PFSK-1 (cell line): Measurements from ENCODE around the gene SCUBE3.

Experiments
- FOXP2 ChIP-seq: optimal IDR thresholded peaks from 2 replicates; pipeline ENCODE3; 2011; ENCODE audit warnings: borderline replicate concordance, control low read depth, inconsistent platforms; ENCODE audit not compliant: insufficient read depth; ENCODE audit errors: extremely low read length, extremely low read depth
- POLR2AphosphoS5 ChIP-seq: IDR thresholded peaks from 2 replicates; pipeline ENCODE4 v1.6.1; 2012; ENCODE audit warnings: low read depth, mild to moderate bottlenecking, control low read depth, low read length, moderate library complexity
- REST ChIP-seq, 2 experiments: IDR thresholded peaks; 2 replicates each; pipeline versions ENCODE4 v1.6.1 to v1.8.0; 2011 to 2012; ENCODE audit warnings: low read depth in 2 of 2, low read length in 2 of 2, control low read depth in 1 of 2, inconsistent platforms in 1 of 2, mild to moderate bottlenecking in 1 of 2, moderate library complexity in 1 of 2; ENCODE audit not compliant: insufficient read depth in 1 of 2
- SIN3A ChIP-seq: IDR thresholded peaks from 2 replicates; pipeline ENCODE4 v1.6.1; 2012; ENCODE audit warnings: mild to moderate bottlenecking, low read length, moderate library complexity, borderline replicate concordance; ENCODE audit not compliant: insufficient read depth
- TAF1 ChIP-seq: IDR thresholded peaks from 2 replicates; pipeline ENCODE4 v1.6.1; 2012; ENCODE audit warnings: low read length, control low read depth, borderline replicate concordance; ENCODE audit not compliant: insufficient read depth

The SCUBE3 gene

GRCh38 chr6:35295521-35296315, 82.0 kb downstream of the SCUBE3 start:
- TF ChIP-seq SIN3A = no peak
- no peak for TF ChIP-seq TAF1
- TF ChIP-seq REST (IDR thresholded peaks at IDR 0.05; ENCODE audit: insufficient read depth in 1 of 2, low read depth in 2 of 2, low read length in 2 of 2) = no peak
- TF ChIP-seq POLR2AphosphoS5 = no peak
- TF ChIP-seq FOXP2 = no peak

- TF ChIP-seq POLR2AphosphoS5 (no peak; the same call in 1 of the 2 replicates), FOXP2 (no peak), SIN3A (no peak), TAF1 (no peak), REST (IDR thresholded peaks at IDR 0.05; ENCODE audit: insufficient read depth in 1 of 2, low read depth in 2 of 2, low read length in 2 of 2) (no peak)
Measured at GRCh38 chr6:35296931-35297600, 83.3 kb downstream of the SCUBE3 start.

GRCh38 chr6:35297601-35298481, 84.1 kb downstream of the SCUBE3 start, which contains the start of gene DEF6:
Gene DEF6, plus strand, starts transcription at chr6:35297818. Its CDS starts 39 bp downstream, at chr6:35297857.
- TF ChIP-seq FOXP2 (peak; percentile 97), REST (IDR thresholded peaks at IDR 0.05; ENCODE audit: insufficient read depth in 1 of 2, low read depth in 2 of 2, low read length in 2 of 2) (no peak), POLR2AphosphoS5 (no peak), TAF1 (no peak), SIN3A (no peak)

GRCh38 chr6:35298625-35299140, 84.9 kb downstream of the SCUBE3 start:
- no peak for TF ChIP-seq FOXP2
- TF ChIP-seq POLR2AphosphoS5 = no peak
- TF ChIP-seq SIN3A = no peak
- TF ChIP-seq TAF1 = no peak
- no peak for TF ChIP-seq REST (IDR thresholded peaks at IDR 0.05; ENCODE audit: insufficient read depth in 1 of 2, low read depth in 2 of 2, low read length in 2 of 2)
